GM13977 (cell line): ENCODE data around the gene GRAMD2A.

Experiments used
- DNase-seq: peaks from one replicate; pipeline ENCODE4 v3.0.0; 2012; ENCODE audit warnings: low spot score
- CTCF ChIP-seq: IDR thresholded peaks from 2 replicates; pipeline ENCODE4 v1.5.1; 2012; ENCODE audit warnings: mild to moderate bottlenecking, control low read depth; ENCODE audit not compliant: insufficient read depth; ENCODE audit errors: extremely low read depth, missing control alignments
- in situ Hi-C: fragments of 300-500 bp; cut with MboI; formaldehyde crosslinking; loops from one replicate; pipeline ENCODE4 v1.12.0; 2022; ENCODE audit warnings: low sequenced_read_pairs, low pct_unique_long_range_greater_than_20kb, mixed read lengths, inconsistent platforms; ENCODE audit not compliant: unreplicated experiment

Gene GRAMD2A

DNA sequence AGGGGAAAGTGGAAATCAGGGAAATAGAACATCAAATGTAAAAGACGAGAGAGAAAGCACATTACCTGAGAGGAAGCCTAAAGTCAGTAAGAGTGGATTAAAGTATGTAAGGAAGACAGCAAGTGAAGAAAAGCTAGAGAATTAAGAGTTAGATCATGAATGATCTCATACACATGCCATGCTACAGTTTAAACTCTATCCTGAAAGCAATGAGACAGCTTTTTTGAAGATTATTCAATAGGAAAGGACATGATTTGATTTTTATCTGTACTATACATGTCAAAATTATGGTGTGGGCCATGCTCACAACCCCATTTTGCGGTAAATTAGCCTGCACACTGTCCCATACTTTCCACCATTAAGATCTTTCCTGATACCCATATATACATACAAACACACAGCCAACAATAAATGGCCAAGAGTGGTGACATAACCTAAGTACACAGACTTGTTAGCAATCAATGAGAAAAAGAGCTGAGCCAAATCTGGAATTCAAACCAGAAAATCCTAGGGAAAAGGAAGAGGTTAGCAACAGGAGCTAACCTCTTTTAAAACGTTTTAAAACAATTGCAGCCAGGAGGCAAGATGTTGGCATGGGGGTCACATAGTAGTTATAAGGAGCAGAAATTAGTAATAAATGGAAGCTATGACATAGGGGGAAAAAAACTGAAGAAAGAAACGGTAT is 84.1 kb downstream of the GRAMD2A start:
- DNase-seq, result no peak
- in situ Hi-C loops, result no loop called here
- TF ChIP-seq CTCF, result no peak

GRCh38 chr15:72112805-72113204 is 84.8 kb downstream of the GRAMD2A start:
- no peak for DNase-seq
- in situ Hi-C loops, result no loop called here
- TF ChIP-seq CTCF, result no peak

DNA sequence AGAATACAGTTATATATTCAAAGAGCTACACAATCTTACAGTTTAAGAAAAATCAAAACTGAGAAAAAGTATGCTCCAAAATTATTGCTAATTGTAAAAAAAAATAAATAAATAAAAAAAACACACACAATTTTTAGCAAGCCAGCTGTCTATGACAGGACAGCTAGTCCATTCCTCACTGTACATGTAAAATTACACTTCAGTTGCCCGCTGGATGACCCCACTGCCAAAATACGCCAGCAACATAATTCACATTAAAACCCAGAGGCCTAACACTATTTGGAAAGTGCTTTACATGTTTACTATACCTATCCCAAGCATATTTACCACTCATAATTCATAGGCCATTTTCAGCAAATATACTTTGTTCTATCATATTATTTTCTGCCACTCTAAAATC is 85.5 kb downstream of the GRAMD2A start:
- no peak for DNase-seq
- in situ Hi-C loops, result no loop called here
- no peak for TF ChIP-seq CTCF

GRCh38 chr15:72110355-72110754 is 87.2 kb downstream of the GRAMD2A start:
- in situ Hi-C loops, result no loop called here
- no peak for TF ChIP-seq CTCF
- DNase-seq, result no peak
